ENCODE results near the gene GRAMD2B.
A peak's percentile ranks its signal among the peaks of the same experiment; 100 is the strongest.

Gene GRAMD2B

DNA sequence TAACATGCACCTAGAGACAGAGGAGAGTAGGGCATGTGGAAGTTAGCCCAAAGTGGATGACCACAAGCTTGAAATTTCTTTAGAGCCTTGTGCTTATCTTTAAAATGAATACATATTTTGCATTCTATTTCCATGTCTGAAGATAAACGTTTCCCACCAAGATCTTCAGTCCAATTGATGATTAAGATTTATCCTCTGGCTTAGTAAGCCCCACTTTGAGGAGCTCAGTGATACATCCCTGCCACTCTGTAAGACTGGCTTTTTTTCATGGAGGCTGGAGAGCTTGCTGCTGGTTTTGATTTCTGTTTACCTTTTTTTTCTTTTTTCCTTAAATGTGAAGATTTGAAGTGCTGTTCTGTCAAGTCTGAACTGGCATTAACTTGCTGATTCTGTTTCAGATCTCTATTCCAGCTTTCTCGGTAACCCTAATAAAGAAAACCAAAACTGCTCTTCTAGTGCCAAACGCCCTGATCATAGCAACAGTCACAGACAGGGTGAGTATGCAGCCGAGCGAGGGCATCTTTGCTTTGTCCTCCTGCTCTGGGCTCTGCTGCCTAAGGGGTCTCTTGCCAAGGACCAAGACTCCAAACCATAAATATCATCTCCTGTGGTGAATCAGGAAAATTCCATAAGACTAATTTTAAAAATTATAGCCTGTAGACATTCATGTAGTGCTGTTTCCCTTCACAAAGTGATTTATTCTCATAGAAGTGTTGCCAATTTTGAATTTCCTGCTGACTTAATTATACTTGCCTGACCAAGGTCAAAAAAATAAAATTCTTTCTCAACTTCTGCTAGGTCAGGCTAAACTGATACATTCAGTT is 54.3 kb downstream of the GRAMD2B start:
- no peak for DNase-seq (ENCODE audit: low read depth in 2 of 2)

DNA sequence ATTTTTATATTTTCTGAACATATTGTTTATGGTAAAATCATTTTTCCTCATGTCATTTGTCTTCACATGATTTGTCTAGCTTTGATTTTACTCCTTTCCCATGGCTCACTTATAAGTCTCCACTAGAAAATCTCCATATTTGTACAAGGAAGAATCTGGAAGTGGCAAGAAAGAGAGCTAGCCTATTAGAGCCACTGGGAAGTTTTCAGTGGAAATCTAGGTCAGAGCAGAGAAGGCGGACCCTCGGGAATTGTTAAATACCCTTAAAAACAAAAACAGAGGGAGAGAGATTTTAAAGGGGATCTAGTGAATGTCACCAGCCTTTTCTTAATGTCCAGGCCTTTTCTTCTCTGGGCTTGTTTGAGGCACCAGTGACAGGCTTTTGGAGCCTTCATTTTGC is 56.6 kb downstream of the GRAMD2B start:
- DNase-seq (ENCODE audit: low read depth in 2 of 2) = no peak

DNA sequence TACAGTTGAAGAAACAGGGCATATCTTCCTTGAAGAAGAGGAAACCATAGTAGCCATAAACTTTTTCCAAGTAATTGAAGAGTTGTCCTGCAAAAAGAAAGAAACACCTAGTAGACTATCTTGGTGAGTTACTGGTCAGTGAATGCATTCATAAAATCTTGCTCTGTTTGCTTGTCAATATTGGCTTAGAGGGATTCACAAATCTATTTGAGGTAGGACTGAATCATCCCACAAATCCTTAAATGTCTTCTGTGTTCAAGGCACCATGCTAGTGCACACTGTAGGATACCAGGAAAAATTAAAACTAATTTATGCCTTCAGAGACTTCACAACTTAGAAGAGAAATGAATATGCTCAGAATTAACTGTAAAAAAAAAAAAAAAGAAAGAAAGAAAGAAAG is 57.6 kb downstream of the GRAMD2B start:
- no peak for DNase-seq (ENCODE audit: low read depth in 2 of 2)

DNA sequence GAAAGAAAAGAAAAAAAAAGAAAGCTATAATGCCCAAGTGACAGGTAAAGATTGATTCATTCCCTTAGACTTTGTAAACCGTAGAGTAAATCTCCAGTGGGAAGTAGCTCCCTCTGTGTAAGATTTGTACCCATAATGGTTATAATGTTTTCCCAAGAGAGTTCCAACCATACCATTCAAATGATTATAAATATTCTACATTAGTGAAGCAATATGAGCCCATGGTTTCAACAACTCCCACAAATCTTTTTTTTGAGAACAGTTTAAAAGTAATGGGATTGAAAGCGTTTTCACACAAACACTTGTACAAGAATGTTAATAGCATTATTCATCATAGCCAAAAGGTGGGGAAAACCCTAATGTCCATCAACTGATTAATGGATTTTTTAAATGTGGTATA is 58.0 kb downstream of the GRAMD2B start:
- no peak for DNase-seq (ENCODE audit: low read depth in 2 of 2)

DNA sequence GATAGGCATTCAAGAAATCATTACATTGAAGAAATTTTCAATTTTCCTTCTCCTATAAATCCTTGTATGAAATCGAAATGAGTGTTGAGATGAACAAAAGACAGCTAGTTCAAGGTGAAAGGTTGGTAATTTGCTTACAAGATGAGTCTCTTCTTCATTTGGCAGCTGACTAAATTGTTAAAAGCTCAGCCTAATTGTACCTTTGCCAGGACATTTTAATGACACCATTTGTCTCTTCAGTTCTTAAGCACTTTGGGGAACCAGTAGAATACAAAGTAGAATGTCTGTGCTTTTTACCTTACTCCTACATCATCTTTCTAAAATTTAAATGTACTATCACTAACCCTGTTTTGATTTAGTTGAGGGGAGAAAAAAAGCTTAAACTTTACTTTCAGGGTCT is 59.4 kb downstream of the GRAMD2B start:
- no peak for DNase-seq (ENCODE audit: low read depth in 2 of 2)

DNA sequence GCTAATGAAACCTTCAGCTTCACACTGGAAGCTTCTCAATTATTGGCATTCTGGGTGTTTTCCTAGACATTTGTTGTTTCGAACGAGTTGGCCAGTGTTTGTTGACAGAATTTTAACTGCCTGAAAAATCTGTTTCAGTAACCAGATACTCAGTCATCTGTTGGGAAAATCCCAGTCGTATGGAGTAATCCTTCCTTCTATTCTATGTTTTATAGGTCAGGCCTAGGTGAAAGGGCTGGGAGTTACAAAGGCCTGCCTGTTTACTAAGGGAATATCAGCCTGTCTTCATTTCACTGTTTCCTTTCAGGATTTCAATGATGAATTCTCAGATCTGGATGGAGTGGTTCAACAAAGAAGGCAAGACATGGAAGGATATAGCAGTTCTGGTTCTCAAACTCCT is 59.9 kb downstream of the GRAMD2B start:
- DNase-seq (ENCODE audit: low read depth in 2 of 2) = no peak

DNA sequence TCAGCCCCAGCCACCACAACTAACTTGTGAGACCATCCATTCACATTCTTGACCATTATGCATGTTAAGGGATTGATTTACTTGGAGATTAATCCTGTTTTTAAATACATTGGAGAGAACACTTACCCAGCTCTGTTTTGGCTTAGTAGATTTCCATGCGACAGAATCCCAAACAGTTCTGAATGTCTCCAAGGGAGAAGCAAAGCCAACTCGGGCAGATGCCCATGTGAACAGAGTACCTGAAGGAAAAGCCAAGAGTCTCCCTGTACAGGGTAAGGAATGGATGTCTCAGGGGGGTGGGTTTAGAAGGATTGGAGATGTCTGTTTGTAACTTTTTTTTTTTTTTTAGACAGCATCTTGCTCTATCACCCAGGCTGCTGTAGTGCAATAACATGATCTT is 61.0 kb downstream of the GRAMD2B start:
- no peak for DNase-seq (ENCODE audit: low read depth in 2 of 2)

DNA sequence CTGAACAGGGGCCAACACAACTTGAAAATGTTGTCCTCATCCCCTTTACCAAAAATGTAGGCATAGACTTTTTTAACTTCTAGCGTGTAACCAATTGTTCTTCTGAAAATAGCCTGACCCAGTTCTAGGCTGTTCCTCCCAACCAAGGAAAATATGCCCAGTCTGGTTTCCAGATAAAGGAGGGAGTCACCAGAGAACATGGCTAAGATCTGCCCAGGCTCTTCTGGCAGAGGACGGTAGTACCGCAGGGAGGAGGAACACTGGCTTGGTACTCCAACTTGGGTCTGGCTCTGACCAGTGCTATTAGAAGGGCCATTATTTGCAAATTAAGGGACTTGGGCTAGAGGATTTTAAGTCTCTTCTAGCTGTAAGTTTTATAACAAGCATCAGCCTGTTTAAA is 63.1 kb downstream of the GRAMD2B start:
- no peak for DNase-seq (ENCODE audit: low read depth in 2 of 2)

DNA sequence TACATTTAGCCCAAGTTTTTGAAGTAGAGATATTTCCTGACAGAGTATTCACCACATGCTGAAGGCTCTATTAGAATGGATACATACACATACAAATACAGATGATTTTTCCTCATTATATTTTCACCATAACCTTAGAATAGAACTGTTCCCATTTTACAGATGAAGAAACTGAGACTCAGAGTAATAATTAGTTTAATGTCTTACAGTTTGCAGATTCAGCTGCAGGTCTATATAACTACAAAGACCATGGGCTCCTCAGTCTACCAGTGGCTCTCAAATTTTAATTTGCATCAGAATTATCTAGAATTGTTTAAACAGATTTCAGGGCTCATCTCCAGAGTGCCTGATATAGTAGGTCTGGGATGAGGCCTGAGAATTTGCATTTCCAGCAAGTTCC is 64.4 kb downstream of the GRAMD2B start:
- DNase-seq (ENCODE audit: low read depth in 2 of 2) = no peak

DNA sequence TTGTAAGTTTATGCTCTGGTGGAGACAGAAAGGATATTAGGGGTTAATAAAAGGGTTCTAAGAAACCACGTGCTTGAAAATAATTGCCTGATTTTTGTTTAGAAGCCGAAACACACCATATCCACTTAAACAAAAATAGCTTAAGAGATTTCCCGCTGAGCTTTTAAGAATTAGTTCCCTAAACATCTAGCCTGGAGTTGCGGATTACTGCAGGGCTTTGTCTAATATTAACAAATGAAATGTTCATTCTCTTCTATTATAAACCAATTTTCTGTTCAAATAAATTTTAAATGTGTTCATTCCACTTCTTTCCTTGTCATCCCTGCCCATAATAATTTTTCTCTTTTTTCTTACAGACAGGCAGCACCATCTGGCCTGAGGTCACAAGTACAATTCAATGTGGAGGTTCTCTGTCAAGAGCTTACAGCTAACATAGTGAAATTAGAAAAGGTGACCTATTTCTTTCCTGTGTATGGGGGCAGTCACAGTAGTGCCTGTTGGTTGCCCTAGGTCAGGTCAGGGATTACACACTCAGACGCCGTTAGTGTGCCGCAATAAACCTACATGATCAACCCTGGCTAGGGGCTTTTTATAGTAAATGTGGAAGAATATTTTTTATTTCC is 65.3 kb downstream of the GRAMD2B start:
- DNase-seq (ENCODE audit: low read depth in 2 of 2) = no peak

DNA sequence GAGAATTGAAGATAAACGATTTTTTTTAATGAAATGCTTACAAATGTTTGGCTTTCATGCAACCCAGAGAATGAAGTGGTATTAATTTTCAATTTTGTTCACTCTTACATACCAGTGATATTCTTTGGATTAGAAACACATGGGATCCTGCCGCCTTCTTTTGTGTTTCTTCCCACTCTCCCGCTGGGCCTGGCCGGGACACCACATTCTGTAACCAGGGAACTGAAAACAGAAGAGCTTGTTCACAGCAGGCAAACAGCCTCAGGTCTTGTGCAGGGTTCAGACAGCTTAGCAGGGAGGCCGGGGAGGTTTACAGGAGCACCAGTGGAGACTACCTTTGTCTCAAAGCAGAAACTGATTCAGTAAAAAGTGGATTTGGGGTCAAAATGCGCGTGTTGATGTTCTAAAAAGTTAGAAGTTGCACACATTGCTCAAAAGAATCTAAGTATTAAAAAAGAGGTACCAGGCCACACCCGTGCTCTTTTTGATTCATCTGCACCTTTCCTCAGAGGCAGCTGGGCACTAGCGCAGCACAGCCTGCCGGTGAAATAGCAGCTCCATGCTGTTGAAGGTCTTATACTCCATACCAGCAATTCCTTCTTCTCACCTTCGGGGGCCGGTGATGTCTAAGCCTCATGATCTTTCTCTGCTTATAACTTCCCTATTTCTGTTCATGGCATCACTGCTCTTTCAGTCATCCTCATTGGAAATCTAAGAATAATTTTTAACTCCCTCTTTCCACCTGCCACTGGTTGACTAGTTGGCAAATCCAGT is 67.1 kb downstream of the GRAMD2B start:
- peak; percentile 55 to 59 for DNase-seq (ENCODE audit: low read depth in 2 of 2)

DNA sequence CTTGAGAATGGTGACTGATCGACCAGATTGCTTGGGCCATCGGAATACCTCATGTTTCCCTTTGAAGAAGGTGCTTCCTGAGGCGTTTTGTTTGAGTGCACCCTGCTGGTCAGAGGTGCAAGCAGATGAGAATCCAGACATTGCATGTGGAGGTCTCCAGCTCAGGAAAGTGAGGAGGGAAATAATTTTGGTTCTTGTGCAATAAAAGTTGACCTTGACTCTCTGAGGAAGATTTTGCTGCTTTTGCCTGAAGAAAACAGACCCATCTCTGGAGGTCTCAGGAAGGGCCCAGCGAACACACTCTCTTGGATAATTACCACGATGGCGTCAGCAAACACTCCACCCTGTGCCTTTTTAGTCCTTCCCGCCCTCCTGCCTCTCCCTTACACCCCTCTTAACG is 69.7 kb downstream of the GRAMD2B start:
- DNase-seq (ENCODE audit: low read depth in 2 of 2) = no peak

DNA sequence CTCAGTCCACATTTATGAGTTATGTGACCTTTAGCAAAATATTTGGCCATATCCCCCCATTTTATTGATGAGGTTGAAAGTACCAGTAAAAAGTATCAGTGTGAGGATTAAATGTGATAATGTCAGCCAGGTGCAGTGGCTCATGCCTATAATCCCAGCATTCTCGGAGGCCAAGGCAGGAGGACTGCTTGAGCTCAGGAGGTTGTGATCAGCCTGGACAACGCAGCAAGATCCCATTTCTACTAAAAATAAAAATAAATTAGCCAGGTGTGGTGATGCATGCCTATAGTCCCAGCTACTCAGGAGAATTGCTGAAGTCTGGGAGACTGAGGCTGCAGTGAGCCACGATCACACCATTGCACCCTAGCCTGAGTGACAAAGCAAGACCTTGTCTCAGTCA is 71.2 kb downstream of the GRAMD2B start:
- DNase-seq (ENCODE audit: low read depth in 2 of 2) = no peak

DNA sequence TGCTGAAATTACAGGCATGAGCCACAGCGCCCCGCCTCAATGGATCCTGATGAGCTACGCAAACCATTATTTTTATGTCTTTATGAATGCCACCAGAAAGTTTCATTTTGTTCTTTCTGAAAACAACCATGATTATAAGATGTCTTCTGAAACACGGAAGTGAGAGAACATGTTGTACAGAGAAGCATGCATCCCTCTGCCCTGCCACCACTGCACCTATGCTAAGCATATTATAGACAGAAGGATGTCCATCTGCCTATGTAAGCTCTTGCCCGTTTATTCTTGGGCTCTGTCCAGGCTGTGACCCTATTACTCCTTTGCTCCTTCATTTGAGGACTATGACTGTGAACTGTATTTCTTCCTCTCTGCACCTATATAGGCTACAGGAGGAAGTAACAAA is 74.3 kb downstream of the GRAMD2B start:
- no peak for DNase-seq (ENCODE audit: low read depth in 2 of 2)

DNA sequence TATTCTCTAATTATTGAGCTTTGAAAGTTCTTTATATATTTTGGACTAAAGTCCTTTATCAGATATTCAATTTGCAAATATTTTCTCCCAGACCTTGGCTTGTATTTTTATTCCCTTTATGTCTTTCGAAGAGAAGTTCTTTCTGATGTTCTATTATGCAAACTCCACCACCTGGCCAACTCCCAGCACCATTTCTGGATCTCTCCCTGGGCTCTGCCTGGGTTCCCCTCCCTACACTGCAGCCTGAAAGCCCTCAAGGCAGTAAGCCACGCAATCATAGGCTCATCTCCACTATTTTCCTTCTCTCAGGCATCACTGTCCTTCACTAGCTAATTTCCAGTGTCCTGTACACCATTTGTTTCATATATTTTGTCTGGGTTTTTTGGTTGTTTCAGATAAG is 76.1 kb downstream of the GRAMD2B start:
- DNase-seq (ENCODE audit: low read depth in 2 of 2) = no peak

DNA sequence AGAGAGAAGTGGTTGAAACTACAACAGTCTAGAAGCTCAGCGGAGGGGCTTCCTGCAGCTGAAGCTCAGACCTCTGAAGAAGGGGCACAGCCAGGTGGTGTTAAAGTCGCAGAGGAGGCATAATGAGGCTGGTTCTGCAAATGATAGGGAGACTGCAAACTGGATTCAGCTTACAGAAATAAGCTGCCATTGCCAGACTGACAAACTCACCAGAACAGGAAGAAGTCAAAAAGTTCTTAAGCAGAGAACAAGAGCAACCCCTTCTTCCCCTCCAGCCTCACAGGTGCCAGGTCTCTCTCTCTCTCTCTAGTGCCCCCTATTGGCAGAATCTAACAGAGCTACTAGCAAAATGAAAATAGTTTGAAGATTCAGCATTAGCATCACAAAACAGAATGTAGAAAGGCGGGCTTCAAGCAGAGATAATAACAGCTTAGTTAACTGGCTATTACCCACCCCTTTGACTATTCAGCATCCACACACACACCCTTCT is 76.7 kb downstream of the GRAMD2B start:
- no peak for DNase-seq (ENCODE audit: low read depth in 2 of 2)

DNA sequence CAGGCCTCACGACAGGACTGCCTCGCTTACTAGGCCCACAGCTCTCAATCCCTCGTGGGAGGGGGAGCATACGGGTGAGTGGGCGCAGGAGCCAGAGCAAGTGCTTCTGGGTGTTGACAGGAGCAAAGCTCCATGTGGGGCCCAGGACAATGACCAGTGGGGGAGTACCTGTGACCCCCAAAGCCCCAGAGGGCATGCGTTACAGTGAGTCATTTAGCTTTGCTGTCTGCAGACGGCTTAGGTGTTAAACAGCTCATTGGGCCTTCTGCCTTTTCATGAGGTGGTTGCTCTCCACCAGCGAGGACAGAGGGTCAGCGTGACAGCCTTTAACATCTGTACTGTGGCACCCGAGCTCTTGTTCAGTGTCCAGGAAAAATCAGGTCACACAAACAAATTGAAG is 78.2 kb downstream of the GRAMD2B start:
- no peak for DNase-seq (ENCODE audit: low read depth in 2 of 2)

DNA sequence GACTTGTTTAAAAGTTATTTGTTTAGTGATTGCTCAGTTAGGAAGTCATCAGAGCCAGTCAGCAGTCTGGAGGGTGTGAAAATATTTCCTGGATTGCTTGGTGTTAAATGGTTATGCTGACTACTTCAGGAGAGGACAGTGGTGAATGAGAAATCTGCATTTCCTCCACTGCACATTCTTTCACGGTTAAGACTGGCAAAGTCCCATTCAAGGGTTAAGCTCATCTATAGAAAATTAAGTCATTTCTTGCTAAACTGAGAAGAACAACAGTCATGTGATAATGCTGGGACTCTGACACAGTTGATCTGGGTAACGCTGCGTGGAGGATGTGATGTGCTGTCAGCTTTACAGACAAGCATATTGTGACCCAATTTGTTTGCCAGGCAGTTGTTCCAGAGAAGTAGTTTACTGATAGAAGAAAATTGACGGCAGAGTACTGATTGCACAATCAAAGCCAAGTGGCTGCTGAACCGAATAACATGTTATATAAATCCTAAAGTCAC is 80.4 kb downstream of the GRAMD2B start:
- no peak for DNase-seq (ENCODE audit: low read depth in 2 of 2)

DNA sequence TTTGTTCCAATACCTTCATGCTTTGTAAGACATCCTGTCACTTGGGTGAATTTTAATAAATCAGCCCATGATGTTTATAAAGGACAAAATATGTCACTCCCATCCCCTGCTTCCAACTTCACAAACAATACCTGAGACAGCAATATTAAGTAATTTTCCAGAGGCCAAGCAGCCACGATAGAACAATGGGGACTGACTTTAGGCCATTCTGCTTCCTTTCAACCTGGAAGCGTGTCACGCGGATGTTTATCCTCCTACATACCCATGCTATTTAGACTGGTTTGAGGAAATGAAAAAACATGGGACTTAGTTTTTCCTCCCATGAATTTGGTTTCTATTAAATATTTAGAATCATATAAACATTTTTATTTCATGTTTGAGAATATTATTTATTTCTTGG is 82.9 kb downstream of the GRAMD2B start:
- no peak for DNase-seq (ENCODE audit: low read depth in 2 of 2)

DNA sequence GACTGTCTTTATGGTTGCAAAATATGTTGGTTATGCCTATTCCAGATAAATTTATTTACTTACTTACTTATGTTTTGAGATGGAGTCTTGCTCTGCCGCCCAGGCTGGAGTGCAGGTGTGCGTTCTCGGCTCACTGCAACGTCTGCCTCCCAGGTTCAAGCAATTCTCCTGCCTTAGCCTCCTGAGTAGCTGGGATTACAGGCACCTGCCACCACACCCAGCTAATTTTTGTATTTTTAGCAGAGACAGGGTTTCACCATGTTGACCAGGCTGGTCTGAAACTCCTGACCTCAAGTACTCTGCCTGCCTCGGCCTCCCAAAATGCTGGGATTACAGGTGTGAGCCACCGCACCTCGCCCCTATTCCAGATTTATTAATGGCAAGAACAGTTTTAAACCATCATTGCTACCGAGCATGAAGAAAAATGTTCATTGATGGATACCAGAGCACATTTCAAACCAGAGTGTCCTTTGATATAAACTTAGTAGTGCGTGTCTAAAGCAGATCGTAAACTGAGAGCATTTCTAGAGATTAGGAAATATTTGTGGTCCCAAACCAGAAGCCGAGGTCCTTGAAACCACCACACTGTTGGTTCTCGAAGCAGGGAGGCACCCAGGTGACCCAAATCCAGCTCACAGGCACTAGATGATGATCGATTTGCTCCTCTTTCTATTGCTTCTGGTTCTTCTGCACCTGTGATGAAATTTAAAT is 85.2 kb downstream of the GRAMD2B start:
- no peak for DNase-seq (ENCODE audit: low read depth in 2 of 2)

DNA sequence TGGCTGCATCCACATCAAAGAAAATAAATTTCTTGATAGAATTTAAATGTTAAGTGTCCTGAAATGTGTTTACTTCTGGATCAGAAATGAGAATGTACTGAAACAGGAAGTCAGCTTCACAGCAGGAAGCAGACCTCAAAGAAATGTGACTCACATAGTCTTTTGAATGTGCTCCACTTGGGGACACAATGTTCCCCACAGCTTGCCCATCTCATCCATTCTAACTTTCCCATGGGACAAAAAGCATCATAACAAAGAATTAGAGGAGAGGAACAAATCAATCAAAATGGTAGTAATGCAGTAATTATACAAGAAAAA is 85.7 kb downstream of the GRAMD2B start:
- no peak for DNase-seq (ENCODE audit: low read depth in 2 of 2)

DNA sequence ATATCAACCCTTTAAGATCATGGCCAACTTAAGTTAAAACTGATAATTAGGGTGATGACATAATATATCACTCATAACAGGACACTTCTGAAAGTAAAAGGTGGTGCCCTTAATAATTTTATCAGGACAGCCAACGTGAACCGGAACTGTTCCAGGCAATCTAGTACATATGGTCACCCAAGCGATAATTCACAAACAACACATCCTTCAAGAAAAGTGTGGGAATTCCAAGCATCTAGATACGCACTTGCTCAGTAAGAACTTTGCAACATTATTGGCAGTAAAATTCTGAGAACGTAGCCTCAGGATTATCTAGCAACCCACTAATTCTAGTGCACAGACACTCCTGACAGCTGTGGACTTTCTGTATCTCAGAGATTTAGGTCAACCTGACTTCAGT is 86.1 kb downstream of the GRAMD2B start:
- no peak for DNase-seq (ENCODE audit: low read depth in 2 of 2)
